ENCODE results near the gene KRTAP4-4. TPM values are rescaled to one million over a fixed set of nuclear protein-coding genes. Genes with fewer than 3 reads are reported as not detected.
A peak's percentile ranks its signal among the peaks of the same experiment; 100 is the strongest.
"Not testable (repeated sequence)": the region's sequence is repeated elsewhere in the genome, so short reads cannot be mapped to it uniquely, and the experiment has no call there.

KRTAP4-4 gene
- total and polyA plus RNA-seq, 2 of the 4 experiments (the other 2 are of a cell fraction), result not detected

DNA sequence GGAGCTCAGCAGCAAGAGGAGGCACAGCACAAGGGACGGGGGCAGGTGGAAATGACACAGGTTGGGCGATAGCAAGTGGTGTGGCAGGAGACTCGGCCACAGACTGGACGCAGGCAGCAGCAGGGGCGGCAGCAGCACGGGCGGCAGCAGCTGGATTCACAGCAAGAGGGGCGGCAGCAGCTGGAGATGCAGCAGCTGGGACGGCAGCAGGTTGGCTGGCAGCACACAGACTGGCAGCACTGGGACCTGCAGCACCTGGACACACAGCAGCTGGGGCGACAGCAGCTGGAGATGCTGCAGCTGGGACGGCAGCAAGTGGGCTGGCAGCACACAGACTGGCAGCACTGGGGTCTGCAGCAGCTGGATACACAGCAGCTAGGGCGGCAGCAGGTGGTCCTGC, 20.7 kb downstream of the KRTAP4-4 start:
- CTCF ChIA-PET; POLR2A ChIA-PET (ENCODE audit: unreplicated experiment); H3K27ac ChIP-seq (ENCODE audit: insufficient read depth, low read length): not testable (repeated sequence)

More for the DNA sequence above, 20.7 kb downstream of the KRTAP4-4 start:
- H3K14ac ChIP-seq (replicated peaks; ENCODE audit: low read depth, low read length); H2AK9ac ChIP-seq (replicated peaks; ENCODE audit: low read depth, low read length, poor library complexity); H3K4me3 ChIP-seq (ENCODE audit: insufficient read depth, low read depth, low read length); H2BK20ac ChIP-seq (ENCODE audit: low read depth, low read length); H4K5ac ChIP-seq (ENCODE audit: low read depth, low read length); H3K56ac ChIP-seq (ENCODE audit: extremely low read depth, insufficient read depth, low read length); H3K36me3 ChIP-seq (ENCODE audit: control insufficient read depth, insufficient read depth, low read length); H2BK120ac ChIP-seq (ENCODE audit: low read depth, low read length); H3K9ac ChIP-seq (ENCODE audit: low read depth, low read length); ATAC-seq (ENCODE audit: low read depth); BruUV-seq (replicated peaks); H3K23ac ChIP-seq (ENCODE audit: low read depth, low read length); H3K27me3 ChIP-seq (ENCODE audit: control insufficient read depth, insufficient read depth, low read length); H3K4ac ChIP-seq (ENCODE audit: low read depth, low read length); H3K4me1 ChIP-seq (ENCODE audit: control insufficient read depth, insufficient read depth, low read length); H3K4me2 ChIP-seq (ENCODE audit: low read depth, low read length); DNase-seq; H3K9me3 ChIP-seq (ENCODE audit: control insufficient read depth, insufficient read depth, low read length); H4K91ac ChIP-seq (ENCODE audit: insufficient read depth, low read depth, low read length); H2BK15ac ChIP-seq (ENCODE audit: low read depth, low read length); H4K8ac ChIP-seq (ENCODE audit: low read depth in 2 of 2, low read length in 2 of 2); H3K9me1 ChIP-seq (ENCODE audit: insufficient read depth, low read length); intact Hi-C loops (cut with micrococcal nuclease); H2AFZ ChIP-seq (replicated peaks; ENCODE audit: low read length, poor library complexity); dilution Hi-C loops (cut with HindIII; ENCODE audit: low sequenced_read_pairs, unreplicated experiment); H3K79me1 ChIP-seq (ENCODE audit: low read depth in 1 of 2, low read length in 2 of 2); H4K20me1 ChIP-seq (ENCODE audit: insufficient read depth, low read length); H3K18ac ChIP-seq (ENCODE audit: low read depth, low read length); in situ Hi-C loops (cut with MboI; ENCODE audit: low sequenced_read_pairs): not testable (repeated sequence)
- 90% methylated on average over 10 of the region's 12 CpGs; no CpG with 5 or more reads in 1 of the 2 experiments for WGBS, 2 experiments (ENCODE audit: extremely low coverage in 2 of 2, insufficient read length in 1 of 2)
- peak overlapping the region; percentile 32 for H2BK5ac ChIP-seq (ENCODE audit: low read depth, low read length, poor library complexity, severe bottlenecking)
- H2AK5ac ChIP-seq (ENCODE audit: low read depth, low read length), result peak overlapping the region; percentile 23
